MM.1S (cell line): ENCODE results near the gene SLC23A1.

ENCODE experiments used
- CTCF ChIP-seq: fragments of 300-600 bp; sonication (generic); IDR thresholded peaks from 2 replicates; pipeline ENCODE4 v1.5.1; 2016; ENCODE audit warnings: antibody characterized with exemption, low read length, mixed read lengths
- EZH2 ChIP-seq: fragments of 300-600 bp; sonication (generic); optimal IDR thresholded peaks from 2 replicates; pipeline ENCODE3; 2017; ENCODE audit warnings: low read depth, mild to moderate bottlenecking, antibody characterized with exemption, low read length, mixed read lengths
- EZH2phosphoT487 ChIP-seq: fragments of 300-600 bp; sonication (generic); IDR thresholded peaks from 2 replicates; pipeline ENCODE4 v1.6.1; 2018; ENCODE audit warnings: antibody characterized with exemption, low read length

DNA sequence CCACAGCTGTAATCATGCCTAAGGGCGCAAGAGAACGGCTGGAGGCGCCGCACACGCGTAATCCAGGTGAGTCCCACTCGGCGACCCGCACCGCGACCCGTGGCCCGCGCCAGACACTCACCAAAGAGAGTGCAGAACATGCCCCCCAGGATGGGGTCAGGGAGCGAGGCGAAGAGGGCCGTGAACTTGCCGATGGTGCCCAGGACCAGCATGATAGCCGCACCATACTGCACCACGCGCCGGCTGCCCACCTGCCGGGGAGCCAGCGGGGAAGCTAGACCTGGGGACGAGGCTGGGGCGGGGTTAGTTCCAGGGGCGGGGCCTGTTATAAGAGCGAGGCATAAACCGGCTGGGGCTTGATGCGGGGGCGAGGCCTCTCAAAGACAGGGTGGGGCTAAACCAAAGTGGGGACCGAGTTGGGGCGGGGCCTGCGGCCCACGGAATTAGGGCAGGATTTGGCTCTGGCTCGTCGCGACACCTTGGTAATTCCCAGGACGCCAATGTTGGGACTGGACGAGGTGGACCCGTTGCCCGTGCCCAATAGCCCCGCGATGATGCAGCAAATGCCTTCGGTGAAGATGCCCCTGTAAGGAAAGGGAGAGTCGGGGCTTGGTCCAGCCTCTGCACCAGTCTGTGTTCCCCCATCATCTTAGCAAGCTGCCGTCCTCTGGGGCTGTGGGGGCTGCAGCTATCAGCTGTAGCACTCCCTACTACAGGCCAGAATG is 4.8 kb downstream of the SLC23A1 start:
- TF ChIP-seq CTCF (no peak), EZH2phosphoT487 (no peak), EZH2 (no peak)
